ENCODE measurements around the gene NUCB1.

GRCh38 chr19:48895226-48895625, 4.9 kb upstream of the NUCB1 start:
- TF ChIP-seq POLR2A (IDR thresholded peaks at IDR 0.05; ENCODE audit: low read depth, low read length) (no peak), EZH2 (IDR thresholded peaks at IDR 0.05; ENCODE audit: borderline replicate concordance, low read depth, low read length, severe bottlenecking) (peak; percentile 55), POLR2AphosphoS5 (IDR thresholded peaks at IDR 0.05; ENCODE audit: insufficient read depth, low read depth, low read length) (no peak), GATA2 (IDR thresholded peaks at IDR 0.05; ENCODE audit: insufficient read depth, insufficient read length, low read depth, low read length) (no peak)
- TF ChIP-seq, protein P1, sequence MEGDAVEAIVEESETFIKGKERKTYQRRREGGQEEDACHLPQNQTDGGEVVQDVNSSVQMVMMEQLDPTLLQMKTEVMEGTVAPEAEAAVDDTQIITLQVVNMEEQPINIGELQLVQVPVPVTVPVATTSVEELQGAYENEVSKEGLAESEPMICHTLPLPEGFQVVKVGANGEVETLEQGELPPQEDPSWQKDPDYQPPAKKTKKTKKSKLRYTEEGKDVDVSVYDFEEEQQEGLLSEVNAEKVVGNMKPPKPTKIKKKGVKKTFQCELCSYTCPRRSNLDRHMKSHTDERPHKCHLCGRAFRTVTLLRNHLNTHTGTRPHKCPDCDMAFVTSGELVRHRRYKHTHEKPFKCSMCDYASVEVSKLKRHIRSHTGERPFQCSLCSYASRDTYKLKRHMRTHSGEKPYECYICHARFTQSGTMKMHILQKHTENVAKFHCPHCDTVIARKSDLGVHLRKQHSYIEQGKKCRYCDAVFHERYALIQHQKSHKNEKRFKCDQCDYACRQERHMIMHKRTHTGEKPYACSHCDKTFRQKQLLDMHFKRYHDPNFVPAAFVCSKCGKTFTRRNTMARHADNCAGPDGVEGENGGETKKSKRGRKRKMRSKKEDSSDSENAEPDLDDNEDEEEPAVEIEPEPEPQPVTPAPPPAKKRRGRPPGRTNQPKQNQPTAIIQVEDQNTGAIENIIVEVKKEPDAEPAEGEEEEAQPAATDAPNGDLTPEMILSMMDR (IDR thresholded peaks at IDR 0.05; ENCODE audit: extremely low read depth in 1 of 2, insufficient read depth in 1 of 2, low read depth in 1 of 2, low read length in 2 of 2) = no peak

Data from endothelial cell of umbilical vein (primary cell).